SK-N-SH treated with all-trans-retinoic acid at 6 μM for 48 hours (cell line): ENCODE results near the gene LPP.

Source experiments
- ATAC-seq: fragments of 200-7000 bp; cut with Tn5 transposase; 3 replicates; pipeline ENCODE4 v1.9.1; 2020; ENCODE audit warnings: mild to moderate bottlenecking, moderate library complexity
- ARNTL ChIP-seq: fragments of 450-650 bp; formaldehyde crosslinking; IDR thresholded peaks from 2 replicates; pipeline ENCODE4 v1.5.0; 2020; ENCODE audit warnings: low read depth, mild to moderate bottlenecking, moderate library complexity, borderline replicate concordance
- BACH2 ChIP-seq: fragments of 250-450 bp; sonication (Bioruptor Pico); IDR thresholded peaks from 2 replicates; pipeline ENCODE4 v1.9.0; 2021; ENCODE audit warnings: mild to moderate bottlenecking, borderline replicate concordance
- CREB5 ChIP-seq: fragments of 250-450 bp; sonication (Bioruptor Pico); IDR thresholded peaks from 2 replicates; pipeline ENCODE4 v1.5.1; 2020; ENCODE audit warnings: low read depth, mild to moderate bottlenecking, moderate library complexity
- CSDC2 ChIP-seq: fragments of 250-450 bp; sonication (Bioruptor Pico); IDR thresholded peaks from 2 replicates; pipeline ENCODE4 v1.5.0; 2020; ENCODE audit warnings: mild to moderate bottlenecking, moderate library complexity
- CSRNP3 ChIP-seq: fragments of 250-450 bp; sonication (Bioruptor Pico); IDR thresholded peaks from 2 replicates; pipeline ENCODE4 v1.5.1; 2021; ENCODE audit warnings: mild to moderate bottlenecking, moderate library complexity
- ESRRG ChIP-seq: fragments of 250-450 bp; sonication (Bioruptor Pico); IDR thresholded peaks from 2 replicates; pipeline ENCODE4 v1.6.1; 2021; ENCODE audit warnings: mild to moderate bottlenecking
- GLIS3 ChIP-seq: fragments of 250-450 bp; sonication (Bioruptor Pico); IDR thresholded peaks from 2 replicates; pipeline ENCODE4 v1.5.0; 2020; ENCODE audit warnings: mild to moderate bottlenecking, moderate library complexity
- ISL1 ChIP-seq: fragments of 250-450 bp; sonication (Bioruptor Pico); IDR thresholded peaks from 2 replicates; pipeline ENCODE4 v2.1.2; 2022; ENCODE audit warnings: mild to moderate bottlenecking, moderate library complexity
- PATZ1 ChIP-seq: fragments of 250-450 bp; sonication (Bioruptor Pico); IDR thresholded peaks from 2 replicates; pipeline ENCODE4 v1.8.0; 2020; ENCODE audit warnings: mild to moderate bottlenecking, moderate library complexity, borderline replicate concordance
- POU6F1 ChIP-seq: fragments of 250-450 bp; sonication (Bioruptor Pico); IDR thresholded peaks from 2 replicates; pipeline ENCODE4 v1.8.0; 2021; ENCODE audit warnings: low read depth, mild to moderate bottlenecking, moderate library complexity, borderline replicate concordance
- RARB ChIP-seq: fragments of 250-450 bp; sonication (Bioruptor Pico); IDR thresholded peaks from 2 replicates; pipeline ENCODE4 v1.8.0; 2021; ENCODE audit warnings: mild to moderate bottlenecking, moderate library complexity
- TCF4 ChIP-seq: fragments of 250-450 bp; sonication (Bioruptor Pico); IDR thresholded peaks from 2 replicates; pipeline ENCODE4 v1.8.0; 2021; ENCODE audit warnings: mild to moderate bottlenecking, moderate library complexity, borderline replicate concordance
- TOX ChIP-seq: fragments of 250-450 bp; sonication (Bioruptor Pico); IDR thresholded peaks from 2 replicates; pipeline ENCODE4 v1.8.0; 2021; ENCODE audit warnings: mild to moderate bottlenecking, moderate library complexity, borderline replicate concordance
- TSHZ2 ChIP-seq: fragments of 250-450 bp; sonication (Bioruptor Pico); IDR thresholded peaks from 2 replicates; pipeline ENCODE4 v1.5.0; 2020; ENCODE audit warnings: mild to moderate bottlenecking, moderate library complexity
- ZC3H10 ChIP-seq: fragments of 250-450 bp; sonication (Bioruptor Pico); IDR thresholded peaks from 2 replicates; pipeline ENCODE4 v1.5.1; 2021; ENCODE audit warnings: mild to moderate bottlenecking, moderate library complexity
- ZFP3 ChIP-seq: fragments of 250-450 bp; sonication (Bioruptor Pico); IDR thresholded peaks from 2 replicates; pipeline ENCODE4 v1.5.0; 2020; ENCODE audit warnings: mild to moderate bottlenecking, moderate library complexity
- ZFP30 ChIP-seq: fragments of 450-650 bp; formaldehyde crosslinking; IDR thresholded peaks from 2 replicates; pipeline ENCODE4 v1.5.0; 2022; ENCODE audit warnings: mild to moderate bottlenecking, moderate library complexity
- ZNF565 ChIP-seq: fragments of 450-650 bp; formaldehyde crosslinking; conservative IDR thresholded peaks from 2 replicates; pipeline ENCODE4 v1.5.0; 2020; ENCODE audit warnings: low read depth, mild to moderate bottlenecking, moderate library complexity
- ZNF70 ChIP-seq: fragments of 450-650 bp; formaldehyde crosslinking; IDR thresholded peaks from 2 replicates; pipeline ENCODE4 v1.5.0; 2020; ENCODE audit warnings: mild to moderate bottlenecking, moderate library complexity
- ZNF8 ChIP-seq: fragments of 450-650 bp; formaldehyde crosslinking; IDR thresholded peaks from 2 replicates; pipeline ENCODE4 v1.5.0; 2020; ENCODE audit warnings: mild to moderate bottlenecking, moderate library complexity

Gene LPP

GRCh38 chr3:188229726-188230125 is 75.8 kb downstream of the LPP start:
- TF ChIP-seq CSDC2 (CRISPR knock-in tag) (no peak), ZNF8 (no peak), ZFP3 (CRISPR knock-in tag) (no peak), TOX (CRISPR knock-in tag) (no peak), ARNTL (CRISPR knock-in tag) (no peak)
- TF ChIP-seq, all 23 proteins: peak for 0
- ATAC-seq: no peak

- ATAC-seq: peak; percentile 73
- TF ChIP-seq CREB5 (CRISPR knock-in tag): no peak
- TF ChIP-seq ESRRG (CRISPR knock-in tag): no peak
- TF ChIP-seq CSDC2 (CRISPR knock-in tag): no peak
- no peak for TF ChIP-seq RARB (CRISPR knock-in tag)
- TF ChIP-seq ISL1 (CRISPR knock-in tag): no peak
- TF ChIP-seq ZNF8: no peak
- TF ChIP-seq BACH2 (CRISPR knock-in tag): no peak
- no peak for TF ChIP-seq TCF4 (CRISPR knock-in tag)
- TF ChIP-seq ZFP3 (CRISPR knock-in tag): no peak
- TF ChIP-seq ZFP30 (CRISPR knock-in tag): no peak
- no peak for TF ChIP-seq CSRNP3 (CRISPR knock-in tag)
These were observed 77.0 kb downstream of the LPP start for GRCh38 chr3:188230962-188231361.

- TF ChIP-seq RARB (CRISPR knock-in tag) (no peak), ARNTL (CRISPR knock-in tag) (no peak), TCF4 (CRISPR knock-in tag) (no peak), ZFP30 (CRISPR knock-in tag) (no peak), ZNF565 (CRISPR knock-in tag) (no peak), ZC3H10 (no peak), TSHZ2 (CRISPR knock-in tag) (no peak), BACH2 (CRISPR knock-in tag) (no peak), POU6F1 (no peak), ESRRG (CRISPR knock-in tag) (no peak)
- ATAC-seq: peak; percentile 13; the same call in 2 of the 3 replicates
These were observed 77.5 kb downstream of the LPP start for GRCh38 chr3:188231456-188231855.

- TF ChIP-seq TCF4 (CRISPR knock-in tag) (no peak), ZNF565 (CRISPR knock-in tag) (no peak), ARNTL (CRISPR knock-in tag) (no peak), PATZ1 (CRISPR knock-in tag) (no peak), RARB (CRISPR knock-in tag) (no peak), GLIS3 (CRISPR knock-in tag) (no peak), CSDC2 (CRISPR knock-in tag) (no peak), ZNF8 (no peak), ZFP3 (CRISPR knock-in tag) (no peak), BACH2 (CRISPR knock-in tag) (no peak), ZFP30 (CRISPR knock-in tag) (no peak), ZNF70 (CRISPR knock-in tag) (no peak), TSHZ2 (CRISPR knock-in tag) (no peak)
- ATAC-seq: no peak
These were observed 78.7 kb downstream of the LPP start for GRCh38 chr3:188232656-188233055.
